ENCODE data around the gene MTHFSD. TPM values are rescaled to one million over a fixed set of nuclear protein-coding genes. Genes with fewer than 3 reads are reported as not detected.

The MTHFSD gene
- total RNA-seq, 1 experiment from 2014 or later, result 10.0 TPM

DNA sequence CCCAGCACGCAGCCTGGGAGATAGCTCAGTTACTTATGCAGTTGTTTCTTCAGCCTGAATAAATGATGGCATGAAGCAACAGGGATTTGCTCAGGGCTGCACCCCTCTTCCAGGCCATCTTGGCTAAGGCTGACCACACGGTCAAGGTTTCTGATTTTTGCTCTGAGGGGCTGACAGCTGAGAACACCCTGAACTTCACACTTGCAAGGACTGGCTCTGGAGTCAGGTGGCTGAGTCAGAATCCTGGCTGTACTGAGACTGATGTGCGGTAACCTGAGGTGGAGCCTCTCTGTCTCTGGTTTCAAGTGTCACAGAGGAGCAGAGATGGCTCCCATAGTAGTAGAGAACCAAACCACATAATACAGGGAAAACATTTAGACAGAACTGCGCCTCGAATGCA, 4.8 kb downstream of the MTHFSD start:
- no peak for DNase-seq (ENCODE audit: low spot score)

DNA sequence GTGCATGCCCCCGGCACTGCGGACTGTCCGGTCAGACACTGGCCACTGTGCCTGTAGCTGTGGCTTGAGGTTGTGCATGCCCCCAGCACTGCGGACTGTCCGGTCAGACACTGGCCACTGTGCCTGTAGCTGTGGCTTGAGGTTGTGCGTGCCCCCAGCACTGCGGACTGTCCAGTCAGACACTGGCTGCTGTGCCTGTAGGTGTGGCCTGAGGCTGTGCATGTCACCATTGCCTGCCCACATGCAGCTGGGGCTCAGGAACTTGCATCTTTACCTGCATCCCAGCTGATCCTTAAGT, 5.2 kb downstream of the MTHFSD start:
- DNase-seq (ENCODE audit: low spot score), result no peak

DNA sequence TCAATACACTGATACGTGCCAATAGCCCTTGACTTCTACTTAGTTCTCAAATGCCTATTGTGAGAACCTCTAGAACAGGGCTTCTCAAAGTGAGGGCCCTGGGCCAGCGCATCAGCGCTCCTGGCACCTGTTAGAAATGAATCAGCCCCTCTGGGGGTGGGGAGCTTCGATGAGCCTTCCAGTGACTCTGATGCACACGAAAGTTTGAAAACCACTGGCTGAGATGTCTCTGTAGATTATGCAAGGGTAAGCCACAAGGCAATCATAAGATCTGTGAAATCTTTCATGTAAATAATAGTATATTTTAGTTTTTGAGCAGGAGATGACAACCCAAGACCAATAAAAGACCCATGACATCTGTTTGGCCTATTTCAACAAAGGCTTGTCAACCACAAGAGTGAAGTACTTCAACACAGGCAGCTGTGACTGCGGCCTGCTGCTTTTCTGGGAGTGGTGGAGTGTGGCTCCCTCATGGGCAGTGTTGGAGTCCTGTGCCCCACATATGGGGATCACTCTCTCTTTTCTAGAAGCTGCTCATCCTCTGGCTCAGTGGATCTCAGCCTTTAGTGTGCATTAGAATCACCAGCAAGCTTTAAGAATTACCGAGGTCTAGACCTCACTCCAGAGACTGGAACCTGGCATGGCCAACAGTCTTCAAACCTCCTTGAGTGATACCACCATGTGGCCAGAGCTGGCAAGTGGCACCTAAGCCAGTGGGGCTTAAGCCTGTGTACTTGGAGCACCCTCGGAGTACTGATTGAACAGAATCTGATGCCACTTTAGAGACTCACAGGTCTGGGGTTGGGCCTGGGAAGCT, 5.8 kb downstream of the MTHFSD start:
- no peak for DNase-seq (ENCODE audit: low spot score)

DNA sequence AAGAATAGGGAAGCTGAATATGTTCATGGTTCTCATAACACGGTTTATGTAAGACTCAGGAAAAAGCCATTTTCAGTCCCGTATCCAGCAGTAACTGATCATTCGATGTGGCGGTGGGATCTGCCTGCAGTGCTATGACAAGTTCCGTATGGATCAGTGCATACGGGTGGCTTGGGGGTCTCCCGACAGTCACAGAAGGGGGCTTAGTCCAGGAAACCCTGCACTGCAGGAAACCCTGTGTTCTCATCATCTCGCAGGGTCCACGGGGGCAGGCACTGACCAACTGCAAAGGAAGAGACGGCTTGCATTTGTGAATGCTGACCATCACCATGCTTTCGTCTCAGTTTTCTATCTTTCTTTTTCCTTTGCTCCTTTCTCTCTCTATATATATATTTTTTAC, 7.7 kb downstream of the MTHFSD start:
- no peak for DNase-seq (ENCODE audit: low spot score)

DNA sequence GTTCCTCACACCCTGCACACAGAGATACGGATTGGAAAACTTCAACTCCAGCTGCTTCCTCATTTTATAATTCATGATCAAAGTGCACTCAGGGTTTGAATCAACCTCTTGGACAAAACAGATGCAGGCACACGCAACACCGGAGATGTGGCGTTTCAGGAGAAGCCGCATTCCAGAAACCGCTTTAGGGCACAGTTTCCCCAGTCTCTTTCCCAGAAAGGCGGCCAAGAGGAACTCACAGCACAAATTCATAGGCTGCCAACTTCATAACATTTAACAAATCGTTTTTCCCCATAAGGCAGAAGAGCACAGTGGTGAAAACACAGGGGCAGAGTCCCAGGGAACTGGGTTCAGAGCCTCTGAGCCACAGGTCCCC, 8.4 kb downstream of the MTHFSD start:
- DNase-seq (ENCODE audit: low spot score), result no peak

DNA sequence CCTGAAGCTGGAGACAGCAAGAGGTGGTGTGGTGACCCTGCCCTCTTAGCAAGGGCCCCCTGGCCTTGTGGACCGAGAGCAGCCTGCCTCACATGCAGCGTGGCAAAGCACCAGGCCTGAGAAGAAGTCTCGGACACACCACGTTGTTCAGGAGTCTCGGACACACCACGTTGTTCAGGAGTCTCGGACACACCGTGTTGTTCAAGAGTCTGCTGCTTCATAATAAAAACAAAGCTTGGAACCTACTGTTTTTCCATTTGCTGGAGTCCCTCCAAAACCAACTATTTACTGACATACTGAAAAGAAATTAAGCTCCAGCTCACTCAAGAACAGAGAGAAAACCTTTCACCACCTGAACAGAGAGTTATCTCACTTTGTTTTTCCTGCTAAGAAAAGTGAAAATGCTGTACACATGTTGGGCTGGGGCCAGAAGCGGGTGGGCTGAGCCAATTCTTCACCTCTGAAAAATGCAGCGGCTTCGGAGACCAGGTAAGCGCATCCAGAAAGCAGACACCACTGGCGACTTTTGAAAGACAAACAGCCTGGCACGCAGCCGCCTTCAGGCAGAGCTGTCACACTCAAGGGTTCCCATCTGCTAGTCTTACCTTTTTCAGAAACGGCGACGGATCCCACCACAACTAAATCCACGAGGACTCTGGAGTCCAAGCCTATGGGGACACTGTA, 8.9 kb downstream of the MTHFSD start:
- DNase-seq (ENCODE audit: low spot score), result no peak

DNA sequence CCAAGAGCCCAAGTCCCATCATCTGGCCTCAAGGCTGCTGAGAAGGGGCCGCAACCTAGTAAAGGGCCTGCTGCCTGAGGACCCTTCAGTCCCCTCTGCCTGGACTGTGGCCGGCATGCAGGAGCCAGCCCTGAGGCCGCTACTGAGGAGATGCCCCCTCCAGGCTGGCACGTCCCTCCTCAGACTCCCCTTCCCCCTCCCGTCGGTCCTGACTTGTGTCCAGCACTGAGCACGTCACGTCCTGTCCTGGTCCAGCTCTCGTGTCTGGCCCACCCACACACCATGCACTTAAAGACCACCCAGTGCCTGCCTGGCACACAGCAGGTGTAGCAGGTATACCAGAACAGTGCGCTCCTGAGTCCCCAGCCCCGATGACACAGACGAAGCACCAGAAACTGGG, 9.6 kb downstream of the MTHFSD start:
- no peak for DNase-seq (ENCODE audit: low spot score)

DNA sequence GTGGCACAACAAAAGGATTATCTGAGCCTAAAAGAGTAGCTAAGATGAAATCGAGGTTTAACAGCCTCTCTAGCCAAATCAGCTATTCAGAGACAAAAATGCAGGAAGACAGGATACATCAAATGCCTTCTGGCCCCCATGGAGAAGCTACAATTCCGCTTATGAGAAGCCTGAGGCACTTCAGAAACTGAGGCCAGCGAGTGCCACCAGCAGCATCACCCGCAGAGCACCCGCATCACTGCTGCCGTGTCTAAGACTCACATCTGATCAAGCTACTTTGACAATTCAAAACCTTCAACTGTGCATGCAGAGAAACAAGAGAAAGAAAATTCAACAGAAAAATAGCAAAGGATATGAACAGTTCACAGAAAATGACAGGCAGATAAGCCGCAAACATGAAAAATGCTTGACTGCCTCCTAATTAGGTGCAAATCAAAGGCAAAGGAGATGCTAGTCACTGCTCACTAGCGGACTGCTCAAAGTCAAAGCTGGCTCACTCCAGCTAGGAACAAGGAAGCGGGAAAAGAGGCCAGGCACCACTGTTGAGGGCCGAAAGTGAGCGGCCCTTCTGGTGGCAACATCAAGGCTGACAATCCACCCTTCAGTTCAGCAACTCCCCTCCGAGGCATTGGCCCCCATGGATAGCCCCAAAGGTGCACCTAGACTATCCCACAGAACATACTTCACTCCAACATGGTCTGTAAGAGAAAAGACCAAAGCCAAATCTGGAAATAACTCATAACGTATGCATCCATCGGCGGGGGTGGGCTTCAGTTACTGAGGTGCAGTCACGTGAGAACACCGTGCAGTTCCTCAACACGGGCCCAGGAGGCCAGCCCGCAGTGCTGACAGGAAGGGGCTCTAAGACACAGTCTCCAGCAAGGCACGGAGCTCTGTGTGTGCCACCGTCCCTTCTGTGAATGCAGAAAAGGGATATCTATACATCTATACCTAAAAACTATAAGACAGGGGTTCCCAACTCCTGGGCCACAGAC, 12.0 kb downstream of the MTHFSD start:
- DNase-seq (ENCODE audit: low spot score), result no peak

DNA sequence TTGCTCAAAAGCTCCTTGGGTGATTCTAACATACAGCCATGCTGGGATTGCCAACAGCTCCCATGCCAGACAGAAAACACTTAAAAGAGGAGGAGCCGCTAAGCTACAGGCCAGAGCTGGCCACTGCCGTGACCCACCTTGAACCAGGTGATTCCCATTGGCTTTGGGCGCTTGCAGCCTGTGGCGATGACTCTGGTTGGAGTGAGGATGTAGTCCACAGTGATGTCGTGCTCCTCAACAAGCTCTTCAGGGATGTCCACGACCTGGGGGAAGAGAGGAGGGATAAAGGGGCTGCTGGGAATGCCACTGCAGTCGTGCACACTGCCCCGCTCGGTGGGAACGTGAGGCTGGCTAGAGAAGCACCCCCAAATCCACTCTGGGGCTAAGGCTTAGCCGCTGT, 13.5 kb downstream of the MTHFSD start:
- no peak for DNase-seq (ENCODE audit: low spot score)

DNA sequence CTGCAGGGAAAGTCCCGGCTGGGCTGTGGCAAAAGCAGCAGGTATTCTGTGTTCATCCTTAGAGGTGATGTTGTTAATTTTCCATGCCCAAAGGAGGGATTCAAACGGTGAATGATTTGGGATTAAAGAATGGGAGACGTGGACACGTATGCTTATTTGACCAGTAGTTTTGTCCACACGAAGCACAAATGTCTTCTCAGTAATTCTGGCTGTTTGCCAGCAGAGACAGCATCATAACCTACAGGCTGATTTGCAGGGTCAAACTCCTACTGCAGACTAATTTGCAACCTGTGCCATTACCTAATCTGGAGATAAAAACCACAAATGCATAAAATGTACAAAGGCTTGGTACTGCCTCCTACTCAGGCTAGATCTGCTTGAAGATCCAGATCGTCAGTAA, 14.1 kb downstream of the MTHFSD start:
- DNase-seq (ENCODE audit: low spot score), result no peak

DNA sequence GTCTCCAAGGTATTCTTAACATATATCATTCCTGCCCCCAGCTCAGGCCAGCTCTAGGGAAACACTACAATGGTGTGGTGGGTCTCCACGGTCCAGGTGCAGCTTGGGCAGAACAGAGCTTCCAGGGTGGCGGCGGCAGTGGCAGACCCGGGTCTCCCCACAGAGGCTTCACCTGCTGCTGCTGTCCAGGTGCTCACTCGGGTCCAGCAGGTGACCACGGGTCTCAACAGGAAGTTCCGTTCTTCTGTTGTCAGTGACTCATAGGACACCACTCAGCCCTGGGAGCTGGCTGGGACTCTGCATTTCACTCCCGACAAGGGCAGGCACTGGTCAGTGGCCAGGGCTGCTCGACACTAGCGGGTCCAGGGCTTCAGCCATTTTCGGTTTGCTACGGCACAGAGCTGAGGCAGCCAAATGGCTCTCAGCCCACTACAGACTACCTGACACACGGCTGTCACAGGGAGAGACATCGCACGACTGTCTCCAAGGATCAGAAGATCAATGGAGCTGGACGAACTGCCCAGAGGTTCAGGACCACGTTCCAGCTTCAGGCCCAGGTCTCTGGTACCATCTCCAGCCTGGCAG, 16.7 kb downstream of the MTHFSD start:
- no peak for DNase-seq (ENCODE audit: low spot score)

DNA sequence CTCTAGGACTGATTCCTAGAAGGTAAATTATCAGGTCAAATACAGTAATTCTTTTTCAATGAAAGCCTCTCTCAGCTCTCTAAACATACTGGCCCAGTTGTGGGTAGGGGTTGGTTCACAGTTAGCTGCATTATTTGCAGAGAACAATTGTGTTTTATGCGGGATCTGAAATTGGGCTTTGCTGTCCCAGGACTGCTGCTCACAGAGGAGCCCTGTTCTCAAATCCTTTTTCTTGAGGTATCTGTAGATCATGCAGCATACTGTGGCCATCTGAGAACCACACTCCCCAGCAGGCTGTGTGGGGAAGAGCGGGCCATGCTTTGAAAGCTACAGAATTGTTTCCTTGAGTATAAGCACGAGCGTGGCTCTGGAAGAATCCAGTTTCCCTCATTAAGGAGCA, 17.5 kb downstream of the MTHFSD start:
- DNase-seq (ENCODE audit: low spot score), result no peak

DNA sequence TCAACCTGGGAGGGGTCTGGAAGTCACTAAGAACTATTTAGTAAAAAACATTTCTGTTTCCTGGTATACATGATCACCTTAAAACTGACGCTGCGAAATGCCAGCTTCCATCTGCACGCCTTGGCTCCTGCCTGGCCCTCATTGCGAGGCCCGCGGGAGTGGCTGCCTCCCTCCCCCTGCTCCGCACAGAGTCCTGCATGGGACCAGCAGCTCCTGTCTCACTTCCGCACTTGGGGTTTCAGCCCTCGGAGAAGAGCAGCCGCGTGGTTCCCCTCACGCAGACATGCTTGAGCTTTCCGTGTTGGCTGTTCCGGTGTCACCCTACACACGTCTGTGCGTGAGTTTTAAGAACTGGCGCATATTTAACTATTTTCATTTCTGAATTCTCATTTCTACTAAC, 18.4 kb downstream of the MTHFSD start:
- no peak for DNase-seq (ENCODE audit: low spot score)

DNA sequence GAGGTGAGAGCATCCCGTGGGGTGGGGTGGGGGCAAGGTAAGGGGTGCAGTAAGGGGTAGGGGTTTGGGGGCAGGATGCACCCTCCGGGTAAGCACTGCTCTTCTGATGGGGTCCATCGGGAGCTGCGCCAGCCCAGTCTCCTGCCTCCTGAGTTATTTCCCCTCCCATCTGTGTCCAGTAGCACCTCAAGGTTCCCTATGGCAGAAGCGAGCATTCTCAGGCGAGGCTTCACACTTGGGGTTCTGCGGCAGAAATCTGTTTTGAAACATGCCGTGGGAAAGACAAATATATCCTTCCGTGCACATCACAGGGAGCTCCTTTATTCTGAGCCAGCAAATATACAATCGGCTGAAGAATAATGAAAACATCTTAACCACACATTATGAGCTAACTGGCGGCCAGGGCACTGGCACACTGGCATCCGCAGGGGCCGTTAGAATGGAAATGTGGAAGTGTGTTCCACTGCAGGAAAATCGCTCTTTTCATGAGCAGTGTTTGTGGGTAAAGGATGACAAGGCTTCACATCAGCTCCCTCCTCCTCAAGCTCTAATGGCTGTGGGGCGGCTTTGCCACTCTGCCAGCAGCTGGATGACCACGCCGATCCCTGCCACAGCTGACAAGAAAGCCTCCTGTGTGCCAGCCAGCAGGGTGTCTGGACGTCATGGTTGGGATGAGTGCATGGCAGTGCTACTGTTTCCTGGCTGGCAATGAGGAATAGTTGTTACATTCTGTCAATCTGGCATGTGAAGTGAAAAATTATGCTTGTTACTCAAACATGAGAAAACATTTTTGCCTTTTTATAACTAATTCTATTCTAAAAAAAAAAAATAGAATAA, 20.0 kb downstream of the MTHFSD start:
- no peak for DNase-seq (ENCODE audit: low spot score)

DNA sequence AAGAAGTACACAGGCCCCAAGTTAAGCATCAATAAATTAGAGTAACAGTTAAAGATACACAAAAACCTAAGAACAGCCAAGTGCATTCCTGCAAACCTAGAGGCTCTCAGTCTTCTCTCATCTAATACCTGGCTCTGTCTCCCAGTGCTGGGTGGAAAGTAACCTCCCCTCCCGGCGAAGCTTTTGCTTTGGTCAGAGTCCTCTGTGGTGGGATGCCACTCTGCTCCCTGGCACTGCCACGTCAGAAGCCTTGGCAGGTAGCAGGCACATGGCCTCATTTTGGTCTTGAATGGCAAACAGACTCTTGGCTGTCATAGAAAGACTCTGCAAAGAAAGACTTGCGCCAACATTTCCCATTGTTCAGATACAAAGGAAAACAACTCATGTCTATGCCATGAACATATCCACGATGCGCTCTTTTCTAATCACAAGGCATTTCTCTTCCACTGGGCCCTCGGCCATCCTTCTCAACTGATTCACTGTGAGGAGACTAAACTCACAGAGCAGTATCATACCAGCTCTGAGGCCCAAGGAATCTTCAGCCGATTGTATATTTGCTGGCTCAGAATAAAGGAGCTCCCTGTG, 21.2 kb downstream of the MTHFSD start:
- DNase-seq (ENCODE audit: low spot score), result no peak

DNA sequence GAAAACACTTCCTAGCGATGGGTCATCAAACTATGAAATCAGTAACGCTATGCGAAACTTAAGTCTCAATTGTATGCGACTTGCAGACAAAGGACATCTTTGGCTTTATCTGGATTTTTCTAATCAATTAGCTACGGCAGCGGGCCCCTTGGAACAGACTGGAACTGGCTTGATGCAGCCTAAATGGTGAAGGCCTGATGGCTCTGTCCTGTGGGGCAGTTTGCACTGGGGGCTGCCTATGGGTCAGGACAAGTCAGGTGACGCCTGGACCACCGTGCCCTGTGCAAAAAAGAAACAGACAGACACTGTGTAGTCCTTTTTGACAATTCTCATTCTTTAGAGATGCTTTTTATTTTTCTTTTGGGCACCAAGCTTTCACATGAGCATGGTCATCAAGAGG, 22.0 kb downstream of the MTHFSD start:
- DNase-seq (ENCODE audit: low spot score), result no peak

DNA sequence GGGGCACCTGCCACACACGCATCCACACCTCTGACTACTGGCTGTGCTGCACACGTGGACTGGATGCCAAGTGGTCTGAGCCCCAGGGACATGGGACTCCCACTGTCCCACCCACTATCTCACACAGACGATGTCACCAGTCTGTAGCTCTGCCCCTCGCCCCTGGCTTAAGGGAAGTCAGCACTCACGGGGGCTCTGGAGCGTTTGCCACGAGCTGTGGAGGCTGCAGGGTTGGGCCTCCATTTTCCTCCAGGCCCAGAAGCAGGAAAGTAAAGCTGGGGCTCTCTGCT, 22.6 kb downstream of the MTHFSD start:
- DNase-seq (ENCODE audit: low spot score), result no peak

DNA sequence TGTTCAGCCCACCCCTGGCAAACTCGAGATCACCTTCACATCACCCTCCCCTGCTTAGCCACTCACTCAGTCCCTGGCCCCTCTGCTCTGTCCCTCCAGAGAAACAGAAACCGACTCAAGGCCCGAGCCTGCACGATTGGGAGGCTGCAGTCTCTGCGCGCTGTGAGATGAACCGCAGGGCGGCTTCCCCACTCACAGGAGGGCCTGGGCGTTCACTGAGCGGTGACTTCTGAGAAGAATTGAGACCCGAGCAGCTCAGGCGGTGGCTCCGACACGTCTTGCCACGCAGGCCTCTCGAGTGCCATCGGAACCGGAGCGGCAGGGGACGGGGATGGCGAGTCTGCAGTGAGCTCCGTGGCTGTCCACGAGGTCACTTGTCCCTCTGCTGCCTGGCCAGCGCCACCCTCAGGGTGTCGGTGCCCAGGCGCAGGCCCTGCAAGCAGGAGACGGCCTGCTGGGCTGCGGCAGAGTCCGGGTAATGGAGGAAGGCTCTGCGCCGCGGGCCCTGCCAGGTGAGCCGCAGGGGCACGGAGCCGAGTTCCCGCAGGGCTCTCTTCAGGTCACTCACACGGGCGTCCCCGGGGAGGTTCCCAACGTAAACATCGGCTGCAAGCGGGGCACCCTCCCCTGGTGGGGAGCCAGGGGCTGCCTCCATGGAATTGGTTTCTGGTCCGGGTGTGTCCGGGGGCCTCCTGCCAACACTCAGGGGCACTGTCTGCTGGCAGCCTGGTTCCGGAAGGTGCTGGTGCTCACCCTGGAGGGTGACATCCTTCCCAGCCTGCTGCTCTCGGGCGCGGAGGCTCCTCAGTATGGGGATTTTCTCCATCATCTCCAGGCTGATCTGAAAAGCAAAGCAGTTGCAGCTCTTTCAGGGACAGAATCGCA, 23.2 kb downstream of the MTHFSD start:
- DNase-seq (ENCODE audit: low spot score), result no peak

DNA sequence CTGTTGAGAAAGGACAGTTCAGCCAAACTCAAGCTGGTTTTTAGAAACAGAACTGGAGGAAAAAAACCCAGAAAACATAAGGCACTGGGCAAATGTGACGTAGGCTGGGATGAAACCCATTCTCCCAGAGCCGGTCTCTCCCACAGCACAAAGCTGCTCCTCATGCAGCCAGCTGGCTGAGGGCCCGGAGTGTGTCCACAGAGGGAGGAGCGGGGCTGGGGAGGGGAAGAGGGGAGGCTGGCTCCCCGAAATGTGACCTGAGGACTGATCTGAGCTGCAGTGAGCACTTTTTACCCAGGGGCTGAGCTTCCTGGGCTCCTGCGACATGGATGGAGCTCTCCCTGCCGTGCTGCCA, 23.9 kb downstream of the MTHFSD start:
- DNase-seq (ENCODE audit: low spot score), result no peak
